ENCODE measurements around the gene PCDH1. TPM values are rescaled to one million over a fixed set of nuclear protein-coding genes. Genes with fewer than 3 reads are reported as not detected.

The PCDH1 gene
- total RNA-seq, 1 experiment from 2014 or later = 9.9 TPM

GRCh38 chr5:141844414-141845097 lies 33.7 kb downstream of the PCDH1 start:
- Mint-ChIP-seq H3K27me3 (ENCODE audit: insufficient read depth, unreplicated experiment) (no peaks in the 10 kb centered on the region), H3K36me3 (ENCODE audit: insufficient read depth, unreplicated experiment) (no peaks in the 10 kb centered on the region), H3K27ac (ENCODE audit: low read depth, unreplicated experiment) (no peak overlapping the region), H3K9me3 (ENCODE audit: unreplicated experiment) (no peaks in the 10 kb centered on the region), H3K4me1 (ENCODE audit: insufficient read depth, unreplicated experiment) (peaks cover 36% of the 10 kb centered on the region), H3K4me3 (ENCODE audit: unreplicated experiment) (no peak overlapping the region)
- CTCF ChIA-PET = interaction anchor here (0.8 to 1.5 kb wide), 6 partner anchors 12 to 152 kb away, joined by 3 read pairs; no protein-coding TSS in a partner anchor
- POLR2A ChIA-PET = interaction anchor here (0.6 to 1.8 kb wide), 3 partner anchors 13 to 250 kb away, joined by 3 to 4 read pairs (median 3); no protein-coding TSS in a partner anchor
- DNase-seq (ENCODE audit: unreplicated experiment) = no peak
- no TSS peak for BruUV-seq (replicated peaks)
- intact Hi-C loops (cut with micrococcal nuclease) = no loop called here
- TF ChIP-seq CTCF (IDR thresholded peaks at IDR 0.05; ENCODE audit: unreplicated experiment) = no peak

- CTCF ChIA-PET = interaction anchor here (0.6 to 1.8 kb wide), 4 partner anchors 18 to 207 kb away, joined by 3 to 4 read pairs (median 3); partner anchors contain the start of genes HDAC3 and RELL2
- H3K4me1 Mint-ChIP-seq (ENCODE audit: insufficient read depth, unreplicated experiment) = peaks cover 28% of the 10 kb centered on the region
- POLR2A ChIA-PET = interaction anchor here (1.8 kb wide), 1 partner anchor 13 kb away, joined by 4 read pairs; no protein-coding TSS in a partner anchor
These were observed 34.9 kb downstream of the PCDH1 start for GRCh38 chr5:141843156-141843927.

GRCh38 chr5:141841378-141842180 lies 36.6 kb downstream of the PCDH1 start:
- peak; percentile 65 for DNase-seq (ENCODE audit: unreplicated experiment)
- BruUV-seq (replicated peaks) = no TSS peak
- no peak overlapping the region for H3K4me3 Mint-ChIP-seq (ENCODE audit: unreplicated experiment)
- no peaks in the 10 kb centered on the region for H3K9me3 Mint-ChIP-seq (ENCODE audit: unreplicated experiment)
- POLR2A ChIA-PET = interaction anchor here (0.6 to 0.8 kb wide), 4 partner anchors 9 to 219 kb away, joined by 3 to 4 read pairs (median 3); no protein-coding TSS in a partner anchor
- H3K4me1 Mint-ChIP-seq (ENCODE audit: insufficient read depth, unreplicated experiment) = peaks cover 27% of the 10 kb centered on the region
- no peak for TF ChIP-seq CTCF (IDR thresholded peaks at IDR 0.05; ENCODE audit: unreplicated experiment)
- H3K36me3 Mint-ChIP-seq (ENCODE audit: insufficient read depth, unreplicated experiment) = no peaks in the 10 kb centered on the region
- CTCF ChIA-PET = interaction anchor here (1.8 kb wide), 1 partner anchor 150 kb away, joined by 3 read pairs; no protein-coding TSS in a partner anchor
- no peaks in the 10 kb centered on the region for H3K27me3 Mint-ChIP-seq (ENCODE audit: insufficient read depth, unreplicated experiment)
- H3K27ac Mint-ChIP-seq (ENCODE audit: low read depth, unreplicated experiment) = no peak overlapping the region
- intact Hi-C loops (cut with micrococcal nuclease) = no loop called here

More at GRCh38 chr5:141843156-141843927, 34.9 kb downstream of the PCDH1 start:
- no TSS peak for BruUV-seq (replicated peaks)
- H3K27ac Mint-ChIP-seq (ENCODE audit: low read depth, unreplicated experiment) = no peak overlapping the region
- TF ChIP-seq CTCF (IDR thresholded peaks at IDR 0.05; ENCODE audit: unreplicated experiment) = no peak
- intact Hi-C loops (cut with micrococcal nuclease) = no loop called here
- no peak overlapping the region for H3K4me3 Mint-ChIP-seq (ENCODE audit: unreplicated experiment)
- H3K9me3 Mint-ChIP-seq (ENCODE audit: unreplicated experiment) = no peaks in the 10 kb centered on the region
- peak; percentile 39 for DNase-seq (ENCODE audit: unreplicated experiment)
- H3K27me3 Mint-ChIP-seq (ENCODE audit: insufficient read depth, unreplicated experiment) = no peaks in the 10 kb centered on the region
- H3K36me3 Mint-ChIP-seq (ENCODE audit: insufficient read depth, unreplicated experiment) = no peaks in the 10 kb centered on the region

All from MCF 10A (cell line).